ENCODE results near the gene PDE6H.

PDE6H gene

DNA sequence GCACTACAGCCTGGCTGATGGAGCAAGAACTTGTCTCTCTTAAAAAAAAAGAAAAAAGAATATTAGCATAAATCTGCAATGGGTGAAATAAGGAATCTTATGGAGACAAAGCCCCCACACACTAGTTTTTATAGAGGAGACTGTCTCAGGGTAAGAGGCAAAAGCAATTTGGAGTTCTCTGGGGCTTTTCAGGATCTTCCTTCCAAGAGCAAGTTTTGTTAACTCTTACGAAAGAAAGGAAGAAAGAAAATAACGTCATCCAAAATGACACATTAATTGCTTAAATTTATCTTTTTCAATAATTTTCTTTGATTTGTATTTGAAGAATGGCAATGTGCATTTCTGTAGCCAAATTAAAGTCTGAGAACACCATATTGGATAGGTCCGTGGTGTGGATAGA is 3.8 kb downstream of the PDE6H start:
- DNase-seq, result no peak

GRCh38 chr12:14979468-14979867 is 6.6 kb downstream of the PDE6H start:
- DNase-seq, result no peak

DNA sequence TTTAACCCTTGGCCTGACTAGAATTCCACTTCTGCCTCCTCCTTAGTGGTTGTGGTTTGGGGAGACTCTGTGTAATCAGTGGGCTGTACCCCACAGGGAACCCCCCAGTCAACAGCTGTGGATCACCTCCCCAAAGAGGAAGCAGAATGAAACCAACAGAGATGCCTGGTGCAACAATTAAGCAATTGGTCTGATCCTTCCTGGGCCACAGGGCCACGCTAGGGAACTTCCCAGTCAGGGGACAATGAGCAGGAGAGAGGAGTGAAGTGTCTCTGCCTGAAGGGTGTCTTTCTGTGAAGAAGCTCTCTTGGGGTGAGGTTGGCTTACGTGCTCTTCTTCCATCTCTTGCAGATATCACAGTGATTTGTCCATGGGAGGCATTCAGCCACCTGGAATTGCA is 8.2 kb downstream of the PDE6H start:
- no peak for DNase-seq

GRCh38 chr12:14982562-14982961 is 9.7 kb downstream of the PDE6H start:
- no peak for DNase-seq

- peak in 1 of 6 experiments; percentile 10 for DNase-seq
Measured at GRCh38 chr12:14982991-14983390, 10.1 kb downstream of the PDE6H start.

DNA sequence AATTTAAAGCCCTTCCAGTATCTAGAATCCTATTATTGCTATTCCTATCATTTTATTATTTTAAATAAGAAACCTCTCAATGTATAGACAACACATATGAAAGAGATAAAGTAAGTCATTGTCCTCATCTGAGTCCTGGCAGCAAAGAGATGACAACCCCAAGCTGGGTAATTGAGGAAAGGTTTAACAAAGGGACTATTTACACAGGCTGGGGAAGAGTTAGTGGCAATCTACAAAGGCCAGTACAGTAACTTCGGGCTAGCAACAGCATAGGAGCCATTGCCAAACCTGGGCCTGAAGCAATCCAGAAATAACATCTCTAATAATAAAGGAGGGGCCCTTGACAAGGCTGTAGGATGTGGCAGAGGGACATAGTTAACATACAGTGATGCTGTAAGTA is 11.2 kb downstream of the PDE6H start:
- no peak for DNase-seq

DNA sequence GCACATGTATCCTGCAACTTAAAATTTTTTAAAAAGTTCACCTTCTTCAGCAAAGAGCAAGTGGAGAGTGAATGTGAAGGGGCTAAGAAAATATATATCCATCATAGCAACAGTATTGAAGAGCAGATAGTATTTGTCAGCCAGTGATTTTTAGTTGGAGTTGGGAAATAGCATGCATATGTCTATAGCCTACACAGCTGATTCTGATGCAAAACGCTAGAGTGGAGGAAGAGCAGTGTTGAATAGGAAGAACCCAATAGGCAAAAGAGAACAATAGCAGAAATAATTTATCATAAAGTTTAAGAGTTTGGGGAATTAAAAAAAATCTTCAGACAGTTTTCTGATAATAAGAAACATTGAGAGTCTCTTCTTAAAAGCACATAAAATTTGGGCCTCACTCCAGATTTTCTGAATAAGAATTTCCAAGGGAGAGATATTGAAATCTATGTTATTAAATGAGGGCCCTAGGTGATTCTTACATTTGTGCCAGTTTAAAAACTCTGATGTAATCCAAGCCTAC is 12.0 kb downstream of the PDE6H start:
- no peak for DNase-seq

DNA sequence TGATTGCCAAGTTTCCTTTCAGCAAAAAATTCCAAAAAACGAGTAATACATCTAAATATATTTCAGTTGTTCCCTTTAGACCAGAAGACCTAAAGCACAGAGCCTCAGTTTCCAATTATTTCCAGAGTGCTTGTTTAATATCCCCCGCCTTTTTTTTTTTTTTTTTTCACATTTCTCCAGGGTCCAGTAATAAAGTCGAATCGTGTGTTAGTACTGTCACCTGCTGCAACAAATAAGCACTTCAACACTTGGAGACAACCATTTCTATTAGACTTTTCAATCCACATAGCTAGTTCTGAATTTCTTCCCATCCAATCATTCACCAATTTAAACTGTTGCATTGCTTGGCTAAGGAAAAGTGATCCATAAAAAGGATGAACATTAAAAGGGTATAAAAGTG is 13.6 kb downstream of the PDE6H start:
- no peak for DNase-seq

GRCh38 chr12:14988035-14988434 is 15.2 kb downstream of the PDE6H start:
- no peak for DNase-seq

DNA sequence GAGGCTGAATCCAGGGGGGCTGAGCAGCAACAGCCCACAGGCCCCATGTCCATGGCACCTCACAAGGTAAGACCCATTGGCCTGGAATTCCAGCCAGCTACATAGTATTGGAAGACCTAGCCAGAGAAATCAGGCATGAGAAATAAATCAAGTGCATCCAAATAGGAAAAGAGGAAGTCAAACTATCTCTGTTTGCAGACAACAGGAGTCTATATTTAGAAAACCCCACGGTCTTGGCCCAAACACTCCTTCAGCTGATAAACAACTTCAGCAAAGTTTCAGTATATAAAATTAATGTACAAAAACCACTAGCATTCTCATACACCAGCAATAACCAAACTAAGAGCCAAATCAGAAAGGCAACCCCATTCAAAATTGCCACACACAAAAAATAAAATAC is 16.9 kb downstream of the PDE6H start:
- DNase-seq, result no peak

- no peak for DNase-seq
Measured at GRCh38 chr12:14991069-14991468, 18.2 kb downstream of the PDE6H start.

DNA sequence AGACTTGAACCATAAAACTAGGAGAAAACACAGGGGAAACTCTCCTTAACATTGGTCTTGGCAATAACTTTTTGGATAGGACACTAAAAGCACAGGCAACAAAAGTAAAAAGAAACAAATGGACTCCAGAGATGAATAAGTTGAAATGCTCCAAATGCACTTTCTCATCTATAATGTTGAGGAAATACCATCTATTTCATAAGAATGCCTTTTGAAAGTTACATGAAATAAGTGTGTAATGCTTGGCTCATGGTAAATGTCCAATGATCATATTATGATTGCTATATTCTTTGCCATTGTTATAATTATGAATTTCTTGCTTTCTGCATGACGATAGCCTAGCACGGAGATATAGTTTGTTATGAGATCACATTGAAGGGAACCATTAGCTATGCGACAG is 19.8 kb downstream of the PDE6H start:
- DNase-seq, result no peak

GRCh38 chr12:14993117-14993516 is 20.3 kb downstream of the PDE6H start:
- no peak for DNase-seq

GRCh38 chr12:14993537-14994266 is 20.9 kb downstream of the PDE6H start:
- DNase-seq, result no peak

- peak in 2 of 6 experiments; percentile 15 to 39 for DNase-seq
Measured at GRCh38 chr12:14994610-14995009, 21.8 kb downstream of the PDE6H start.

GRCh38 chr12:14995583-14996425 is 23.0 kb downstream of the PDE6H start:
- peak in 3 of 6 experiments; percentile 52 to 71 (median 65) for DNase-seq

DNA sequence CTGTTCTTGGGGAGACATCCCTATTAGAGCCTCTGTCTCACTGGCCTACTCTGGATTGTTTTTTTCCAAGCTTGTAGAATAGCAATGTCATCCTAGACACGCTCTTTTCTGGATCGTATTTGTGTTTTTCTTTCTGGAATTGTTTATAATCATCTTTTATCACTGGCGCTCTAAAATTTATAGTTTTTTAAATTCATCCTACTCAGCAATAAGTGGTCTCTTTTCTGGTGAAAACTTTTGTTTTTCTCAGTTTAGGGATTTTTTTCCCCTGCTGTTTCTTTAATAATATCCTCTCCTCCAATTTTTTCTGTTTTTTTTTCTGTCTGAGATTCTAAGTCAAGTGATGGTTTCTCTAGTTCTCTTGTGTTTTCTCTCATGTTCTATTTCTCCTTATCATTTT is 25.2 kb downstream of the PDE6H start:
- no peak for DNase-seq

DNA sequence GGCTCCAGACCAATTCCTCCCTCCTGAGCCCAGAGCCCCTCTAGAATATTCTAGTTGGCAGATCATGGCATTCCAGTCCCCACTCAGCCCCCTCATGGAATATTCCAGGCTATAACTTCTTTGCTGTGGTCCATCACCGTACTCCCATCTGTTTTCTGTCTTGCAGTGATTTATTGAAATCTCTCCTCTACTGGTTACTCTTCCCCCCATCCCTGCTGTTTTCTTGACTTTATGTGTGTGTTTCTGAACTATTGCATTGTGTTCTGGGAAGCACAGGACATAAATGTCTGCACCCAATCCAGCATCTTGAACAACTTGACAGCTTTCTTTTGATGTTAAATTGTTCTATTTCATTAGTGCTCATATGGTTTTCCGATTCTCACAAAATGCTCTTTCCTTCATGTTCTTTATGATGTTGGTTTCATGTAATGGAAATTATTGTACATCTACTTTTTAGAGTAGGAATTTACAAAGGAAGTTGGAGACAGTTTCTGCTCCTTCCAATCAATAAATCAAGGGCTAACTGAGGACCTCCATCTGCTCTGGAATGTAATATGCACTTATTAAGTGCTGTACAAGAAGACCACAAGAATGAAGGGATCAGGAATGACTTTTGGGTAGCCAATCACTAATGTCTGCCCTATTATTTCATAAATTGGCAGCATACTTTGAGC is 26.3 kb downstream of the PDE6H start:
- no peak for DNase-seq

DNA sequence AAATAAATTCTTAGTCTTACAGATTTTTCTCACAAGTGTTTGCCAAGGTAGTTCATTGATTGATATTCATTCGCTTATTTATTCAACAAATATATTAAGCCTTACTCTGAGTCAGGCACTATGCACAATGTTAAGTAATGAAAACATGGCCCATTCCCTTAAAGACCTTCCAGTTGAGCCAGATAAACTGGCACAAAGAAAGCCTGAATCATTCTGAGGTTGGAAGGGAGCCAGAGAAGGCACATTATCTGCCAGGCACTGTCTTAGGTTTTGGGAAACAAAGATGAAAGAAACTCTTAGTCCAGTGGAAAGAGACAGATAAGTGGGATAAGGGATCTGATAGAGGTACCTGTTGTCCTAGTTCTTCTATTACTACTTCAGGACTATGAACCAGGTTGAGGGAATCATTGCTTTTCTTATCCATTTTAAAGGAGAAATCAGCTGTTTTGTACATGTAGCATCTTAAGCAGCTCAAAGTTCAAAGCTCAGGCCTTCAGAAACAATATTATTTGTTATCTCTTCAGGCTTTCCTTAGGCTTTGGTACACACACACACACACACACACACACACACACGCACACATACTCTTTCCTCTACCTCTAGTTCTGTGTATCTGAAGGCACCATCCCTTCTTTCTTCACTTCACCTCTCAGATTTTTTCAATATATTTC is 27.0 kb downstream of the PDE6H start:
- DNase-seq, result no peak

GRCh38 chr12:15000575-15000974 is 27.7 kb downstream of the PDE6H start:
- DNase-seq, result no peak

GRCh38 chr12:15001733-15002382 is 29.0 kb downstream of the PDE6H start:
- no peak for DNase-seq

DNA sequence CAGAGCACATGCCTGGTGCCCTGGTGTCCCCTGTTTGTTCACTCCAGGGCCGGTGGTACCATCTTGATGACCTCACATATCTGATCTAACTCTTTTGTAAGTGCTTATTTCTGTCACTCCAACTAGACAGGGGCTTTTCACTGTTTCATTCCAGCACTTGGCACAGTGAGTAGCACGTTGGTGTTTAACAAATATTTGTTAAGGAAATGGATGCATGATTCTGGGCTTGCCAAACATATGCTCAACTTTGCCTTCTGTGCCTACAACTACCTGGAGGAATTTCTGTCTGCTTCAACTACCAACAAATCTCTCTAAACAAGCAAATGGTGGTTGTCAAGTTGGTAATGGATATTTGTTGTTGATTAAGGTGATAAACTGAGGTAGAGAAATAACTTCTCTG is 31.6 kb downstream of the PDE6H start:
- DNase-seq, result no peak
